Measurements from ENCODE around the gene GRN.

DNA sequence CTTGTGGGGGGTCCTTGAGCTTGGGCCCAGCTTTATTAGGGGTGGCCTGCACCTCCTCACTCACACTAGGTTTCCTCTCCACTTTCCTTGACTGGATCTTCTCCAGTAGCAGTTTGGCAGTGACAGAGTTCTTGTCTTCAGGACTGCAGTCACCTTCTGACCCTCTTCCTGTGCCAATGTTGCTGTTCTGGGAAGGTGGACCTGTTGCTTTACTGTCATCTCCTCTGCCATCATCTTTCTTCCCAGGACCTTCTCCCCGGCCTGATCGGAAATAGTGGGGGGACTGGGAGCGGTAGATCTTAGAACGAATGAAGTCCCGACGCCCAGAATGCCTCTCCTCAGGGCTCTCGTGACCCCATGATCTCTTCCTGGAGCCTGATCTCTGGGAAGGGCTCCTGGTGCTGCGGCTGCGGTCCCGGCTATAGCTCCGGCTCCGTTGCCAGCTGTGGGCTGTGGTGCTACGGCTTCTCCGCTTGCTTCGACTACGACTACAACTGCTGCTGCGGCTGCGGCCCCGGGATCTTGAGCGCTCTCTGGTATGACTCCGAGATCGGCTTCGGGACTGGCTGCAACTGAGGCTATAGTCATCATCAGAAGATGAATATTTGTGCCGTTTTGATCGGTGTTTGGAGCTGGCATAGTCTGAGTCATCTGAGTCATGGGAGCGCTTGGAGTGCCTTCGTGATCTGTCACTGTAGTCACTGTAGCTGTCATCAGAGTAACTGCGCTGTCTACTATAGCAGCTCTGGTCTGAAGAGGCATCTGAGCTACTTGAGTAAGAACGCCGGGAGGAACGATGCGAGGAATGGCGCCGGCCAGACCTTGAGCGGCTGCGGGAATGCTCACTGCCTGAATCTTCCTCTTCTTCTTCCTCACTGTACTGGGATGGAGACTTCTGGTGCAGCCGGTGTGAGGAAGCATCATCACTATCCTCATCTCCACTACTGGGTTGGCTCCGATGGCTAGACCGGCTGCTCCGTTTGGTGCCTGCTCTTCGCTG lies 53.9 kb downstream of the GRN start:
- TF ChIP-seq, protein P1, sequence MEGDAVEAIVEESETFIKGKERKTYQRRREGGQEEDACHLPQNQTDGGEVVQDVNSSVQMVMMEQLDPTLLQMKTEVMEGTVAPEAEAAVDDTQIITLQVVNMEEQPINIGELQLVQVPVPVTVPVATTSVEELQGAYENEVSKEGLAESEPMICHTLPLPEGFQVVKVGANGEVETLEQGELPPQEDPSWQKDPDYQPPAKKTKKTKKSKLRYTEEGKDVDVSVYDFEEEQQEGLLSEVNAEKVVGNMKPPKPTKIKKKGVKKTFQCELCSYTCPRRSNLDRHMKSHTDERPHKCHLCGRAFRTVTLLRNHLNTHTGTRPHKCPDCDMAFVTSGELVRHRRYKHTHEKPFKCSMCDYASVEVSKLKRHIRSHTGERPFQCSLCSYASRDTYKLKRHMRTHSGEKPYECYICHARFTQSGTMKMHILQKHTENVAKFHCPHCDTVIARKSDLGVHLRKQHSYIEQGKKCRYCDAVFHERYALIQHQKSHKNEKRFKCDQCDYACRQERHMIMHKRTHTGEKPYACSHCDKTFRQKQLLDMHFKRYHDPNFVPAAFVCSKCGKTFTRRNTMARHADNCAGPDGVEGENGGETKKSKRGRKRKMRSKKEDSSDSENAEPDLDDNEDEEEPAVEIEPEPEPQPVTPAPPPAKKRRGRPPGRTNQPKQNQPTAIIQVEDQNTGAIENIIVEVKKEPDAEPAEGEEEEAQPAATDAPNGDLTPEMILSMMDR (IDR thresholded peaks at IDR 0.05 in 2 of 3, conservative IDR thresholded peaks at IDR 0.05 in 1 of 3; ENCODE audit: borderline replicate concordance in 1 of 3, insufficient read depth in 1 of 3, low read depth in 2 of 3, low read length in 2 of 3): no peak
- TF ChIP-seq YY1 (IDR thresholded peaks at IDR 0.05; ENCODE audit: extremely low read depth, insufficient replicate concordance, low read depth, low read length) (no peak), EZH2phosphoT487 (IDR thresholded peaks at IDR 0.05; ENCODE audit: borderline replicate concordance) (no peak), EZH2 (IDR thresholded peaks at IDR 0.05) (no peak), POLR2A (IDR thresholded peaks at IDR 0.05; ENCODE audit: borderline replicate concordance, extremely low read depth, insufficient read depth, insufficient read length) (no peak), ZFX (IDR thresholded peaks at IDR 0.05) (no peak), ELF1 (IDR thresholded peaks at IDR 0.05; ENCODE audit: borderline replicate concordance, low read depth) (no peak), ZNF274 (IDR thresholded peaks at IDR 0.05; ENCODE audit: low read depth, low read length) (no peak), SRF (IDR thresholded peaks at IDR 0.05; ENCODE audit: low read depth) (no peak), SP1 (IDR thresholded peaks at IDR 0.05; ENCODE audit: low read depth) (no peak), RAD21 (IDR thresholded peaks at IDR 0.05; ENCODE audit: low read depth) (no peak), SIN3A (IDR thresholded peaks at IDR 0.05; ENCODE audit: low read depth) (no peak)
- TF ChIP-seq, protein P2, sequence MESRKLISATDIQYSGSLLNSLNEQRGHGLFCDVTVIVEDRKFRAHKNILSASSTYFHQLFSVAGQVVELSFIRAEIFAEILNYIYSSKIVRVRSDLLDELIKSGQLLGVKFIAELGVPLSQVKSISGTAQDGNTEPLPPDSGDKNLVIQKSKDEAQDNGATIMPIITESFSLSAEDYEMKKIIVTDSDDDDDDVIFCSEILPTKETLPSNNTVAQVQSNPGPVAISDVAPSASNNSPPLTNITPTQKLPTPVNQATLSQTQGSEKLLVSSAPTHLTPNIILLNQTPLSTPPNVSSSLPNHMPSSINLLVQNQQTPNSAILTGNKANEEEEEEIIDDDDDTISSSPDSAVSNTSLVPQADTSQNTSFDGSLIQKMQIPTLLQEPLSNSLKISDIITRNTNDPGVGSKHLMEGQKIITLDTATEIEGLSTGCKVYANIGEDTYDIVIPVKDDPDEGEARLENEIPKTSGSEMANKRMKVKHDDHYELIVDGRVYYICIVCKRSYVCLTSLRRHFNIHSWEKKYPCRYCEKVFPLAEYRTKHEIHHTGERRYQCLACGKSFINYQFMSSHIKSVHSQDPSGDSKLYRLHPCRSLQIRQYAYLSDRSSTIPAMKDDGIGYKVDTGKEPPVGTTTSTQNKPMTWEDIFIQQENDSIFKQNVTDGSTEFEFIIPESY (IDR thresholded peaks at IDR 0.05; ENCODE audit: extremely low read depth, insufficient replicate concordance, low read length): no peak
- TF ChIP-seq, protein P3, sequence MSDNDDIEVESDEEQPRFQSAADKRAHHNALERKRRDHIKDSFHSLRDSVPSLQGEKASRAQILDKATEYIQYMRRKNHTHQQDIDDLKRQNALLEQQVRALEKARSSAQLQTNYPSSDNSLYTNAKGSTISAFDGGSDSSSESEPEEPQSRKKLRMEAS (IDR thresholded peaks at IDR 0.05): no peak

All from HCT116 (cell line).